Testis (tissue), 2 donors: ENCODE measurements around the gene LUZP1.

Experiments
- POLR2A ChIP-seq: fragments of 450-650 bp; IDR thresholded peaks from one replicate; pipeline ENCODE4 v1.6.1; 2017; ENCODE audit warnings: antibody characterized with exemption, mild to moderate bottlenecking, moderate library complexity
- TF ChIP-seq, protein P1 (sequence below), 3 experiments: fragments of 450-650 bp in 2 of 3; fragments of 200-600 bp in 1 of 3; sonication (generic) in 1 of 3; IDR thresholded peaks; one replicate each; pipeline ENCODE4 v1.5.1; 2016 to 2019; ENCODE audit warnings: antibody characterized with exemption in 3 of 3, mild to moderate bottlenecking in 2 of 3, moderate library complexity in 1 of 3

DNA sequence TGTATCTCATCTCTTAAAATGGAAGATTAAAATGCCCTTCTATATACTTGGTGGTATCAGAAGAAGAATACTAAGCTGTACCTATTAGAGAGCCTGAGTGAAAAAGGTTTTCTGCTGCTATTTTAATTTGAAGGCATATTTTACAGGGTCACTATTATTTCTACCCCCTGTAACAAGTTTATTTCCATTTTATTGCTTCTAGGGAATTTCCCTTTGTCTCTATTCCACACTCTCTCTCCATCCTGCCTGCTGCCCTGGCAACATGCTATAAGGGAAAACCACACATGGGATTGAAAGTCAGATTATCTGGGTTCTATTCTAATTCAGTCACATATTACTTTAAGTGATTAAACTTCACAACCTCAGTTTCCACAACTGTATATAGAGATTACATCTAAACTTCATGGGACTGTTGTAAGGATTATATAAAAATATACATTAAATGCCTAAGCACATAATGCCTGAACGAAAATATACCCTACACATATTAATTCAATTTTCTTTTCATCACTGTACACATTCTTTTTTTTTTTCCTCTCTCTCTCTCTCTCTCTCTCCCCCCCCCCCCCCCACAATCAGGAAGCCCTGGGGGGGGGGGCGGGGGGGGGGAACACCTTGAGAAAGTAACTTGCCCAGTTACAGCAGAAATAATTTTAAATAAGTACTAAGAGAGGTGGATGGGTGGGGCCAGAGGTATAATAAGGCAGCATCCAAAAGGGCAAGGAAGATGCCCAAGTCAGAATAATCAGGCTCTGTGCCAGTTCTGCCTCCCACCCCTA lies 51.5 kb downstream of the LUZP1 start:
- TF ChIP-seq, protein P1, sequence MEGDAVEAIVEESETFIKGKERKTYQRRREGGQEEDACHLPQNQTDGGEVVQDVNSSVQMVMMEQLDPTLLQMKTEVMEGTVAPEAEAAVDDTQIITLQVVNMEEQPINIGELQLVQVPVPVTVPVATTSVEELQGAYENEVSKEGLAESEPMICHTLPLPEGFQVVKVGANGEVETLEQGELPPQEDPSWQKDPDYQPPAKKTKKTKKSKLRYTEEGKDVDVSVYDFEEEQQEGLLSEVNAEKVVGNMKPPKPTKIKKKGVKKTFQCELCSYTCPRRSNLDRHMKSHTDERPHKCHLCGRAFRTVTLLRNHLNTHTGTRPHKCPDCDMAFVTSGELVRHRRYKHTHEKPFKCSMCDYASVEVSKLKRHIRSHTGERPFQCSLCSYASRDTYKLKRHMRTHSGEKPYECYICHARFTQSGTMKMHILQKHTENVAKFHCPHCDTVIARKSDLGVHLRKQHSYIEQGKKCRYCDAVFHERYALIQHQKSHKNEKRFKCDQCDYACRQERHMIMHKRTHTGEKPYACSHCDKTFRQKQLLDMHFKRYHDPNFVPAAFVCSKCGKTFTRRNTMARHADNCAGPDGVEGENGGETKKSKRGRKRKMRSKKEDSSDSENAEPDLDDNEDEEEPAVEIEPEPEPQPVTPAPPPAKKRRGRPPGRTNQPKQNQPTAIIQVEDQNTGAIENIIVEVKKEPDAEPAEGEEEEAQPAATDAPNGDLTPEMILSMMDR (IDR thresholded peaks at IDR 0.05): no peak
- no peak for TF ChIP-seq POLR2A
